SKM-1 (cell line): Measurements from ENCODE around the gene DNAH9.

Source experiments
- DNase-seq: peaks from one replicate; lab custom pipeline; 2025; ENCODE audit not compliant: unreplicated experiment; lab: John Stamatoyannopoulos, UW

The DNAH9 gene

DNA sequence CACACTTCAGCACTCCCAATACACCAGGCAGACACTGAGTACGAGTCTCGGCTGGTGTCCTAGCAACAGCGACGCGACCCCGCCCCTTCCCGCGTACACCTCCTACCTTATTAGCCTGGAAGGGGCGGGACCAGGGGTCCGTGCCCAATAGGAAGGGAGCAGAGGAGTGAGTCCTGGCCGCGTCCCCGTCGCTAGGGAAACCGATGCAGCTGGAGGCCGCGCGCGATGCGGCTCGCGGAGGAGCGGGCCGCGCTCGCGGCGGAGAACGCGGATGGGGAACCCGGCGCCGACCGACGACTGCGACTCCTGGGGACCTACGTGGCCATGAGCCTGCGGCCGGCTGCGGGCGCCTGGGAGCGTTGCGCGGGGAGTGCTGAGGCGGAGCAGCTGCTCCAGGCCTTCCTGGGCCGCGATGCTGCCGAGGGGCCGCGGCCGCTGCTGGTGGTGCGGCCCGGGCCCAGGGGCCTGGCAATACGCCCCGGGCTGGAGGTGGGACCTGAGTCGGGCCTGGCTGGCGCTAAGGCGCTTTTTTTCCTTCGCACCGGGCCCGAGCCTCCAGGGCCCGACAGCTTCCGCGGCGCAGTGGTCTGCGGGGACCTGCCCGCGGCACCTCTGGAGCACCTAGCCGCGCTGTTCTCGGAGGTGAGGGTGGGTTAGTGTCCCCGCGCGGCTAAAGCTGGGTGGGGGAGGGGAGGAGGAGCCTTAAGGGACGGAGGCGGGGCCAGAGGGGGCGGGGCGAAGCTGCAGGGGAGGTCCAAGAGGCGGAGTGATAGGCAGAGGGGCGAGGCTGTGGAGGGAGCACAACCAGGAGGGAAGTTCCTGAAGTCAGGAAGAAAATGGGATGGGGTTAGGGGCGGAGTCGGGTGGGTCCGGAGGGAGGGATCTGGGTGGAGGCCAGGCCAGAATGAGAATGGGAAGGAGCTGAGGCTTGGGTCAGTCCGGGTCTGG is at the start of gene DNAH9:
DNAH9 (plus strand) TSS at position 197 of the 948 bp plus-strand sequence; CDS start at position 226, 29 bp downstream.
- DNase-seq, result no peak

GRCh38 chr17:11550431-11550830 is 47.8 kb upstream of the DNAH9 start:
- DNase-seq, result no peak

DNA sequence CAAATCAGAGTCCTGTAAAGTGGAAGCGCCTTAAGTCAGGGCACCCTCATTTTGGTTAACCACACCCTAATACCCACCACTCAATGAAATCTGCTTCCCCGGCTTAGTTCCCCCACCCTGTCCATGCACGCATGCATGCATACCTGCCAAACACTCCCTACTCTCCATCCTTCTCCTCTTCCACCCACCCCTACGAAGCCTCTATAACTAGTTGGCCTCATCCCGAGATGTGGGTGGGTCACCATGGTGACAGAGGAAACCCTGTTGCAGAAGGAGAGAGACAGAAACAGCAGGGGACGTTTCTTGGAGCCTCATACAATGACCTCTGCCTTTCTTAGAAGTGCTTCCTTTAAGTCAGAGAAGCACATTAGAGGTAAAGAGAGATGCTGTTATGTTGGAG is 46.8 kb upstream of the DNAH9 start:
- no peak for DNase-seq

GRCh38 chr17:11553135-11553534 is 45.1 kb upstream of the DNAH9 start:
- DNase-seq, result no peak

- no peak for DNase-seq
These were observed 44.2 kb upstream of the DNAH9 start for GRCh38 chr17:11554042-11554441.

- no peak for DNase-seq
These were observed 43.7 kb upstream of the DNAH9 start for GRCh38 chr17:11554542-11554941.

DNA sequence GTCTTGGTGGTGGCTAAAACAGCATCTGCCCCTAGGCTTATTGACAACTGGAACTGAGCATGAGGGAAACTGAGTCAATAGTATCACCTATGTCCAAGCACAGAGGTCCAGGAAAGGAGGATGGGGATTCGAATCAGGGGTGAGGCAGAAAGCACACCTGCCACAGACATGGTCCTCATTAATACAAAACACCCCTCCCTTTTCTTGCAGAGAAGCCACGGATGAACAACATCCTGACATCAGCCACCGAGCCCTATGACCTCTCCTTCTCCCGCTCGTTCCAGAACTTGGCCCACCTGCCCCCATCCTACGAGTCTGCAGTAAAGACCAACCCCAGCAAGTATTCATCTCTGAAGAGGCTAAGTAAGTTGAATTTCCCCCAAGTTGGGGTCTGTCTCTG is 42.7 kb upstream of the DNAH9 start:
- DNase-seq, result no peak

- DNase-seq, result no peak
These were observed 40.4 kb upstream of the DNAH9 start for GRCh38 chr17:11557727-11558452.

DNA sequence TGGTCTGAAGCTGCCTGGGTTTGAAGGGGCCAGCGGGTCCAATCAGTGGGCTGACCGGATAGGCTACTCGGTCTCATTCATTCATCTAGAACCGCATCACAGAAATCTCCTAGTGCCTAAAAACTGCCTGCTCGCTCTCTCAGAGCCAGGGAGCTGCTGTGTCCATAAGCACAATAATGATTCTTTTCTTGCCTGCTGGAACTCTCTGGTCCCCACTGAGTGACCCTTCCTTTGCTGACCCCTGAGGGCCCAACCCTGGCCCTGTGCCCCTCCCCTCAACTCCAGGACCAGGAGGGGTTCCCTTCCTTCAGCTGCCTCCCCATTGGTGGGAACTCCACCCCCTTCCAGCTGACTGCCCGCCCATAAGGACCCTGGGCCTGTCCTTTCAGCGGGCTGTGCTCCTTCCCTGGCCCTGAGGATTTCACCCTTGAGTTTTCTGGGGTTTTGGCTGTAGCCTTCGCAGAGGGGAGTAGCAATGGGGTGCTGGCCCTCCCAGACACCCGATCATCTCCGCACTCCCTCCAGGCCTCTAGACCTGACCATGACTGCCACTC is 39.5 kb upstream of the DNAH9 start:
- DNase-seq, result no peak

GRCh38 chr17:11559601-11560000 is 38.7 kb upstream of the DNAH9 start:
- no peak for DNase-seq

DNA sequence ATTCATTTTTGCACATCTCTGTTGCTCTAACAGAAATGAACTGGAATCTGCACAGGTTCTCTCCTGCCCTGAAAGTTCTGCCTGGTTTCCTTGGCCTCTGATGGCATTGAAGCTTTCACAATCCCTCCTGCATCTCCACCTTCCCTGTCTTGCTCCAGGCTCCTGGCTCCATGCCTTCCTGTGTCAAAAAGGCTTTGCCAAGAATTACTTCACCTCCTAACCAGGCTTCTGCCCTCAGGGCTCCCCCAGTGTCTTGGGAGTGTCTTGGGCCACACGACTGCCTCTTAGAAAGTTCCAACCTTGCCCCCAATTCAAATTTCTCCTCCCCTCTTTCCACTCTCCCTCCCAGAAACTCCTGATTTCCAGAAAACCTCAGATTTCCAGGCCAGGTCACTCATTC is 37.0 kb upstream of the DNAH9 start:
- DNase-seq, result no peak

DNA sequence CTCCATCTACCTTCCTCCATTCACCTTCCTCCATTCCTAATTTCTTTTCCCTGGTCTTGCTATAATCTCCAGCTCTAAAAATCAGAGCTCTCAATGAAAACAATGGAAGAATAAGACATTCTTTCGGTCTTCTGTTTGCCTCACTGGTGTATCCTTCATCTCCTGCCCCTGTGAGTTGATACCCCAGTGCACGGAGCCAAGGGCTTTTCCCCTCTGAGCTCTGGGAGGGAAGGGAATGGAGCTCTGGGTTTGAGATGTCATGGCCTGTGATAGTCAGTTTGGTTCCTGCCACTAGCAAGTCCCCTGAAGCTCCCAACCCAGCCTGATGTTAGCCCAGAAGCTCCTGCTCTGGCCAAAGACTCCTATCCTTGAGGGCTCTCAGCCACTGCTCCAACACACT is 36.6 kb upstream of the DNAH9 start:
- no peak for DNase-seq

GRCh38 chr17:11564589-11565380 is 33.5 kb upstream of the DNAH9 start:
- DNase-seq, result no peak

DNA sequence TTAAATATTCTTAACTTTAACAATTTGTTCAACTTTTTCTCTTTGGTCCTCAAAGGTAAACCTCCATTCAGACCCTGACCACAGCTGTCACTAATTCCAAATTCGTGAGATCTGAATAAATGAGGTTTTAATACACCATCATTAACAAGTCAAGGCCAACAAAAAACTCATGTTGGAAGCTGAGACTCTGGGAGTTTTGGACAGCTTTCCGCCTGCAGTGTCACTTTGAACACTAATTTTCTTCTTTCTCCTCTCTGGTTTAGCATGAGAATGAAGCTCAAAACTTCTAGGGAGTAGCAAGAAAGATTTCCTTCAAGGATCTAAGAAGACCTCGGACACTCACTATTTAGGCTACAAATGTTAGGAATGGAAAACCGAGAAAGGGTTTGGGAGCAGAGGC is 32.7 kb upstream of the DNAH9 start:
- DNase-seq, result no peak

GRCh38 chr17:11578998-11579397 is 19.3 kb upstream of the DNAH9 start:
- DNase-seq, result no peak

DNA sequence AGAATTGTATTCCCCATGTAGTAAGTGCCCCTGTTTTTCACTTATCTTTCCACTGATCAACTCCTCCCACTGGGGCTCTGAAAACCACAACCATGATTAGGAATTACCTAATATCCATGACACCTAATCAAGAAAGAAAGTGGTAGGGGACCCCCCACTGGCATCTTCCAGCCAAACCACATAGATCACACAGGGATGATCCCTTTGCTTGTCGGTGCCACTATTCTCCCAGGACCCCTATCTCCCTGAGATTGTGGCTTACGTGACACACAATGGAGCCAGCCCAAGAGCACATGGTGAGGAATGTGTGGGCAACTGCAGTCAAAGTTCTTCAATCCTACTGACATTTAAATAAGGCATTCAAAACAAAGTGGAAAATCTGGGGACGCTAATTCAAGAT is 17.6 kb upstream of the DNAH9 start:
- no peak for DNase-seq

DNA sequence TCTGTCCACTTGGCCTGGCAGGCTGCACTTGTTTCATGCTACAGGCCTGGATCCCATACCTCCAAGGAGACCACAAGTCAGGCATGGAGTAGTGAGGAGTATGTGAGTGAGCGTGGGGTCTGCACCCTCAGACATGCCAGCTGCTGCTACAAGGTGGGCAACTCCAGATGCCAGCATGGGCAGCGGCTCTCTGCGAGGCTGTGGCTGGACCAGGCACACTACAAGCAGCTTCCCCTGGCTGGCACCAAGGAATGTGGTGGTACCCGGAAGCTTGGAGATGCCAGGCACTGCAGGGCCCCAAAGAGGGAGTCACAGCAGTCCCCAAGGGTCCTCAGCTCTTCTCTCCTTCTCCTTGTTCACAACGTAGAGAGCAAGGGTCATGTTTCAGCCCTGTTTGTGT is 16.1 kb upstream of the DNAH9 start:
- no peak for DNase-seq

DNA sequence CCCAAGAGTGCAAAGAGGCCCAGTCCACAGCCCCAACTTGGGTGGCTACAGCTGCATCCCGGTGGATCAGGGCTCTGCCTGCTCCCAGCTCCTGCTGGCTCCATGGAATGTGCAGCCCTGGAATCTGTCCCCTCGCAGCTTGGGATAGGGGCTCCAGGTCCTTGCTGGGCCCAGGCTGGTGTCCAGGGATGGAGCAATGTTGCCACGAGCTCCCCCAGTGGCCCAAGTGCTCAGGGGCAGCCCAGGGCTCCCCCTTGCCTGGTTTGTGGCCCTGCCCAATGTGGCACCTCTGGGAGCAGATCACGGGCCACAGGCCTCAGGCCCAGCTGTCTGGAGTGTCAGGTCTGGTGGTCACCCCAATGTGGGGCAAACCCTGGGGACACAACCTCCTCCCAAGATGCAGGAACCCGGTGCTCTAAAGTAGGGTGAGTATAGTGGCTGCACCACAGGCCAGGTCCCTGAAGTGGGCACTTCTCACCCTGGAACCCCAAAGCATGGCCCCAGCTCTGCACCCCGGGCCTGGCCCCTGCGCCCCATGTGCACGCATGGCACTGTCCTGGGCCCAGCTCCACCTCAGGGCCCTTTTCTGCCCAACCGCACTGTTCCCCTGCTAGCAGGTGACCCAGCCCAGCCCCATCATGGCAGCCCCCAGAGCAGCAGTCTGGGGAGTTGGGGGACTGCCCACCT is 14.8 kb upstream of the DNAH9 start:
- no peak for DNase-seq

DNA sequence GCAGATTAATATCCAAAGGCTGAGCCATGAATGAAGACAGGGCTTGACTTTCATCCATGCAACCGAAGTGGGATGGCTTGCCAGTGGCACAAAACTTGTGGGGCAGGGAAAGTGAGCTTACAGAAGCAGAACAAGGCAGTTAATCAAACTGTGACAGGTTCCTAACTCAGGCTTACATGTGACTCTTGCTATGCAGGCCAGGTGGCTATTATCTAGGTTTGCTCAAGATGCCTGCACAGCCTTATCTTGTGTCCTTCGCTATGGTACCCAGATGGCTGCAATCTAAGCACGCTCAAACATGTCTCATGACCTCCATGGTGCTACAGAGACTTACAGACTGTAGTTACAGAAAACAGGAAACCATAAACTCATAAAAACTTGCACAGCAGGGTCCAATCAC is 8.6 kb upstream of the DNAH9 start:
- DNase-seq, result no peak

GRCh38 chr17:11601661-11602060 is 3.4 kb downstream of the DNAH9 start:
- DNase-seq, result no peak

DNA sequence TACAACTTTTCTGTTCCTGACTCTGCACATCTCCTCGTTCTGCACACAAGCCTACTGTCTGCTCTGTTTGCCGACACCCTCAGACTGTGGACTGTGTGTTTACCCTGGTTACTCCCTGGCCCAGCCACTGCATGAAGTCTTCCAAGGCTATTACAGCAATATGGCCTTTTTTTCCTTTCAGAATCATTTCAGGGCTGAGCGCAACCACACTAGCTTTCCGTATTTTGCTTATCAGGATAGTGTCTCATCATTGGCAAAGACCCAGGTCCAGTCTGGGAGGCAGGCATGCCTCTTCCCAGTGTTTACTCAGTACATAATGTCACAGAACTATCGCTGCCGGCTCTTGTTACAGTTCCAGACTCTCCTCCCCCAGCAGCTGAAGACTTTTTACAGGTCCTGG is 10.1 kb downstream of the DNAH9 start:
- DNase-seq, result no peak
